PFSK-1 (cell line): ENCODE data around the gene PNMA8C.

Experiments used
- FOXP2 ChIP-seq: optimal IDR thresholded peaks from 2 replicates; pipeline ENCODE3; 2011; ENCODE audit warnings: borderline replicate concordance, control low read depth, inconsistent platforms; ENCODE audit not compliant: insufficient read depth; ENCODE audit errors: extremely low read length, extremely low read depth
- POLR2AphosphoS5 ChIP-seq: IDR thresholded peaks from 2 replicates; pipeline ENCODE4 v1.6.1; 2012; ENCODE audit warnings: low read depth, mild to moderate bottlenecking, control low read depth, low read length, moderate library complexity
- SIN3A ChIP-seq: IDR thresholded peaks from 2 replicates; pipeline ENCODE4 v1.6.1; 2012; ENCODE audit warnings: mild to moderate bottlenecking, low read length, moderate library complexity, borderline replicate concordance; ENCODE audit not compliant: insufficient read depth
- TAF1 ChIP-seq: IDR thresholded peaks from 2 replicates; pipeline ENCODE4 v1.6.1; 2012; ENCODE audit warnings: low read length, control low read depth, borderline replicate concordance; ENCODE audit not compliant: insufficient read depth
- TF ChIP-seq, protein P1 (sequence below), 2 experiments: IDR thresholded peaks; 2 replicates each; pipeline versions ENCODE4 v1.6.1 to v1.8.0; 2011 to 2012; ENCODE audit warnings: low read depth in 2 of 2, low read length in 2 of 2, control low read depth in 1 of 2, inconsistent platforms in 1 of 2, mild to moderate bottlenecking in 1 of 2, moderate library complexity in 1 of 2; ENCODE audit not compliant: insufficient read depth in 1 of 2

DNA sequence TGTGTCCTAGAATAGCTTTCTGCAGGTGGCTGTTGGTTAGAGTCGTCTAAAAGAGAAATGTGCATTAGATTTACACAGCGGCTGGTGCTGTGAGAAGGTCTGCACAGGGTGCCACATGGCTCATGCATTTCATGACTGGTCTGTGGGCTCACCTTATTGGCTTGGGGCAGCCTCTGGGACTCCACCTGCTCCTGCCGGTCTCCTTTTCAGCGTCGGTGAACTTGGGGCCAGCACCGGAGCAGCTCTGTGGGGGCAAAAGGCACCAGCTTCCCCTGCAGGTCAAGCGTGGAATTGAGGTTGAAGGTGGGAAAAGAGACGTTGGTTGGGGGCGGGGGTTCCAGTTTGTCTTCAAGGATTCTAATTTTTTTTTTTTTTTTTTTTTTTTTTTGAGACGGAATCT is 3.1 kb upstream of the PNMA8C start:
- TF ChIP-seq FOXP2 = no peak
- TF ChIP-seq TAF1 = no peak
- no peak for TF ChIP-seq POLR2AphosphoS5
- TF ChIP-seq, protein P1, sequence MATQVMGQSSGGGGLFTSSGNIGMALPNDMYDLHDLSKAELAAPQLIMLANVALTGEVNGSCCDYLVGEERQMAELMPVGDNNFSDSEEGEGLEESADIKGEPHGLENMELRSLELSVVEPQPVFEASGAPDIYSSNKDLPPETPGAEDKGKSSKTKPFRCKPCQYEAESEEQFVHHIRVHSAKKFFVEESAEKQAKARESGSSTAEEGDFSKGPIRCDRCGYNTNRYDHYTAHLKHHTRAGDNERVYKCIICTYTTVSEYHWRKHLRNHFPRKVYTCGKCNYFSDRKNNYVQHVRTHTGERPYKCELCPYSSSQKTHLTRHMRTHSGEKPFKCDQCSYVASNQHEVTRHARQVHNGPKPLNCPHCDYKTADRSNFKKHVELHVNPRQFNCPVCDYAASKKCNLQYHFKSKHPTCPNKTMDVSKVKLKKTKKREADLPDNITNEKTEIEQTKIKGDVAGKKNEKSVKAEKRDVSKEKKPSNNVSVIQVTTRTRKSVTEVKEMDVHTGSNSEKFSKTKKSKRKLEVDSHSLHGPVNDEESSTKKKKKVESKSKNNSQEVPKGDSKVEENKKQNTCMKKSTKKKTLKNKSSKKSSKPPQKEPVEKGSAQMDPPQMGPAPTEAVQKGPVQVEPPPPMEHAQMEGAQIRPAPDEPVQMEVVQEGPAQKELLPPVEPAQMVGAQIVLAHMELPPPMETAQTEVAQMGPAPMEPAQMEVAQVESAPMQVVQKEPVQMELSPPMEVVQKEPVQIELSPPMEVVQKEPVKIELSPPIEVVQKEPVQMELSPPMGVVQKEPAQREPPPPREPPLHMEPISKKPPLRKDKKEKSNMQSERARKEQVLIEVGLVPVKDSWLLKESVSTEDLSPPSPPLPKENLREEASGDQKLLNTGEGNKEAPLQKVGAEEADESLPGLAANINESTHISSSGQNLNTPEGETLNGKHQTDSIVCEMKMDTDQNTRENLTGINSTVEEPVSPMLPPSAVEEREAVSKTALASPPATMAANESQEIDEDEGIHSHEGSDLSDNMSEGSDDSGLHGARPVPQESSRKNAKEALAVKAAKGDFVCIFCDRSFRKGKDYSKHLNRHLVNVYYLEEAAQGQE (IDR thresholded peaks at IDR 0.05; ENCODE audit: insufficient read depth in 1 of 2, low read depth in 2 of 2, low read length in 2 of 2) = no peak
- TF ChIP-seq SIN3A = no peak
